GM21528 (cell line): Measurements from ENCODE around the gene LRRN2.

Experiments
- ATAC-seq: cut with Tn5 transposase; IDR thresholded peaks from one replicate; pipeline ENCODE4 v1.9.1; 2021; ENCODE audit warnings: mild to moderate bottlenecking, moderate library complexity; ENCODE audit not compliant: unreplicated experiment, low FRiP score

Gene LRRN2

DNA sequence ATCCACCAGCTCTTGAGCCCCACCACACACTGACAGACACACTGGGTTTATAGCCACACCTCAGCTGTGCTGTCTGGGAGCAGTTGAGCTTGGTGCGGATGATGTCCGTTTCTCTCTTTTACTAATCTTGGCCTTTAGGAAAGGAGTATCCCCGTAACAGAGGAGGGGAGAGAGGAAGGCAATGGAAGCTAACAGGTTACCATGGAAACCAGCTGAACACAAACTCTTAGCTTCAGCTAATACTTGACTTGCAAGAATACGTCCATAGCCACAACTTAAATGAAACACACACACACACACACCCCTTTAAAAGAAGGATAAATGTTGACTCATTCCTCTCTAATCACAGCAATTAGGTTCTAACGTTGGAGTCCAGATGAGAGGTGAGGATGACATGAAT is 28.0 kb upstream of the LRRN2 start:
- ATAC-seq, result no peak

DNA sequence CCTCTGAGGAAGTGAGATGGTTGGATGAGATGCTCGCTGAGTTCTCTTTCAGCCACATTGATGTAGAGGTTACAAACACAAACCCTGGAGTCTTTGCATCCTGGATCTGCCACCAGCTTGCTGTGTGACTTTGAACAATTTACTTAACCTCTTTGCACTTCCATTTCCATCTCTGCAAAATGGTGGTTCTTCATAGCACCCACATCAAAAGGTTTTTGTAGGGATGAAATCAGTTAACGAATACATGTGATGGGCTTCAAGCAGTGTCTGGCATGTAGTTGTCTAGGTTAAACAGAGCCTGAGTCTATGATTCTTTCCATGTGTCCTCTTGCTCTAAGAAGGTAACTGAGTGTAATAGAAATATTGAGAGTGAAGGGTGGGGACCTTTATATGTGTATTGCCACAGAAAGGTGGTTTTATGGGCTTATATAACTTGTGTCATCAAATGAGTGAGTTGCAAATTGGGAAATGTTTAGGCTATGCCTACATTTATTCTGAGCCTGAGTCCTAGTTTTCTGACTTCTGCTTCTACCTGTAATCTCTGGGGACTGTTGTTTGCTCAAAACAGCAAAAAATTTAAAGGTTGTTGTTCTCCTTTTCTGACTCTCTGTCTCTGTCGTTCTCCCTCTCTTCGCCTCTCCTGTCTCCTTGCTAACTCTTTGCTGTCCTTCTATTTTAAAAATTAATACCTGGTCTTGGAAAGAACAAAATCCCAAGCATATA is 27.3 kb upstream of the LRRN2 start:
- ATAC-seq, result no peak

DNA sequence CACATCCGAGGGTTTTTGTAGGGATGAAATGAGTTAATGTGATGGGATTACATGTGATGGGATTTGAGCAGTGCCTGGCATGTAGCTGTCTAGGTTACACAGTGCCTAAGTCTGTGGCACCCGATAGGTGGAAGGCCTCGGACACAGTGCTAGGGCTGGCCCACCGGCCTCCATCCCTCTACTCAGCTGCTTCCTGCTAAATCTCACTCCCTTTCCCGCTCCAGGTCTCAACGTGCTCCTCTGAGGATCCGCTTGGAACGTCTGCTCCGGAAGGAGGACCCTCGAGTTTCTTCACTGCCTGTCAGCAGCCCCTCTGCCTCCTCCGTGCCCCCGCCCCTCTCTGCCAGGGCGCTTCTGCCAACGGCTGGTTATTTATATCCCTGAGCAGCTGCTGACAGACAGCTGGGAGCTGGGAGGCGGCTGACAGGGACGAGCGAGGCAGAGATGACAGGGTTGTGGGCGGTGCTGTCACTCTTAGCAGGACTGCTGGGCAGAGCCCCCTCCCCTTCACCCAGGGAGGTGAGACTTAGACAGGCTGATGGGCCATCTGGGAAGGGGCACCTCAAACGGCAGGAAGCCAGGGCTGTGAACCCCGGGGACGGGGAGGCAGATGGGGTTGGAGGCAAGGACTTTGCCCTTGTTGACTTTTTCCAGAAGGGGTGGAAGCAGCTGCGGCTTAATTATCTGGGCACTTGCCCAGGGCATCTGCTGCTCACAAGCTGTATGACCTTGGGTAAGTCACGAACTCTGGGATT is 26.6 kb upstream of the LRRN2 start:
- no peak for ATAC-seq

DNA sequence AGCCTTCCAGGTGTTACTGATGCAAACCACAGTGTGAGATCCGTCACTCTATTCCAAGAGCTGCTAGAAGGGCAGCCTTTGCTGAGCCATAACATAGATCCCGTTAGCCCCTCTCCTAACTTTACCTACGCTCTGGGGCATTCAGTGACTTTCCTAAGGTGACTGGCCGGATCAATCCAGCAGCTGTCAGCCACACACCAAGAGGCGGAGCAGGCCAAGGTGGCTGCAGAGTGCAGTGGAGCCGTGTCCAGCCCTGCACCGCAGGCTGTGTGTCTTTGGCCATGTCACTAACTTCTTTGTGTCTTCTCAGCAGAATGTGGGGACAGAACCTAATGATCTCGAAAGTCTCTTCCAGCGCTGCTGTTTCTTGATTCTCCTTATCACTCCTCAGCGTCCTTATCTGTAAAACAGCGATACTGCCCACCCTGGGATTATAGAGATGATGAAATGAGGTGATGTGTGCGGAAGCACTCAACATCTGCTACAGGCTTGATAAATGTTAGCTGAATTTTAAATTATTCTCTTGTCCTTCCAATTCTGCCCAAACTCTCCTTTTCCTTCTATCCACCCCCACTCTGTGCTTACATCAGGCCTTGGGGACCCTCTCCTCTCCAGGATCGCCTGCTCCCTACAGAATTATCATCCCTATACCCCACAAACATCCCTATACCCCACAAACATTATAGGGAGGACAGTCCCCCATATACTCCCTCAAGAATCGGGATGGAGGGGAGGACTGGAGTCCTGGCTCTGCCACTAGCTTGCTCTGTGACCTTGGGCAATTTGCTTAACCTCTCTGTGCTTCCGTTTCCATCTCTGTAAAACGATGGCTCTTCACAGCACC is 25.8 kb upstream of the LRRN2 start:
- no peak for ATAC-seq

DNA sequence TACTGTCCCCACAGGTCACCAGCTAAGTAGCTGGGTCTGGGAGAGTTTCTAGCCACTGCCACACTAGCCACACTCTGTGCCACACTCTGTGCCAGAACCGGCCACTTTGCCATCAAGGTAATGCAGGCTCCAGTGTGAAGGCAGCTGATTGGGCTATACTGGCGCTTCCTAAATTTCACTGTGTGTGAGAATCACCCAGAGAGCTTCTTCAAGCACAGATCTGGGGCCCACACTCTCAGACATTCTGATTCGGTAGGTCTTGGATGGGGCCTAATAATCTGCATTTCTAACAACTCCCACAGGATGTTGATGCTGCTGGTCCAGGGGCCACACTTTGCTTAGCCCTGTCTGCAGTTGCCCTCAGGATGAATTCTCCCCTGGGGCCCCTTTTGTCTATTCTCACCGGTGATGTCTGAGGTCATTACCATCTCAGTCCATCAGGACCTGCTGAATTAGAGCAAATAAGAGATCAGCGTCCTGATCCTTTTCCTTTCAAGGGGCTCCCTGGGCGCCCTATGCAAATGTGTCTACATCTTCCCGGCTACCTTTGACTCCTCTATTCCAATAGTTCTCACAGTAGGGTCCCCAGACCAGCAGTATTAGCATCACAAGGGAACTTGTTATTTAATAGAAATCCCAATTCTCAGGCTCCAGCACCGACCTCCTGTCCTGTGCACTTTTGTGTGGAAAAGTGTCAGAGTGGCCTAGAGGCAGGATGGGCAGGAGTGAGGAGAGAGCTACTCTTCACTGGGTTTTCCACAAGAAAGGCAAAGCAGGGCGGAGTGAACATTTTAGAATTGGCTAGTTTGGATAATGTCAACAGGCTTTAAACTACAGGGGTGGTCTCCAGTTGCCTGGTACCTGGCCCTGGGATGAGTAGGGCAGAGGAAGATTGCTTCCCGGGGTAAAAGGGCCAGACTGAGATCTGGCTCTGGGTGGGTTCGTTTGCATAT is 24.7 kb upstream of the LRRN2 start:
- ATAC-seq, result no peak

DNA sequence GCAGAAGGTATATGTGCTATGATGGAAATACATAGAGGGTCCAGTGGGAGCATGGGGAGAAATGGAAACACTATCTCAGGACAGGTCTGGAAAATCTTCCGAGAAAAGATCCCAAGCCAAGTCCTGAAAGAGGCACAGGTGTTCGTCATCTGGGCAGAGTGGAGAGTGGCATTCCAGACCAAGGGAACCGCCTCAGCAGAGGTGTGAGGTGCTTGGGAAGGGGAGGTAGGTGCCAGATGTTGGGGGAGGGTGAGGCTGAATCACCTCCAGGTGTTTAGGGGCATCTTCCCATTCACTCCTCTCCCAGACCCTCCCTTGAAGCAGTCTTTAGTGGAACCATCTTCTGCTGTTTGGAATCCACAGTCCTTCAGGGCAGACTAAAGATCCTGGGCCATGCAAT is 23.5 kb upstream of the LRRN2 start:
- no peak for ATAC-seq

DNA sequence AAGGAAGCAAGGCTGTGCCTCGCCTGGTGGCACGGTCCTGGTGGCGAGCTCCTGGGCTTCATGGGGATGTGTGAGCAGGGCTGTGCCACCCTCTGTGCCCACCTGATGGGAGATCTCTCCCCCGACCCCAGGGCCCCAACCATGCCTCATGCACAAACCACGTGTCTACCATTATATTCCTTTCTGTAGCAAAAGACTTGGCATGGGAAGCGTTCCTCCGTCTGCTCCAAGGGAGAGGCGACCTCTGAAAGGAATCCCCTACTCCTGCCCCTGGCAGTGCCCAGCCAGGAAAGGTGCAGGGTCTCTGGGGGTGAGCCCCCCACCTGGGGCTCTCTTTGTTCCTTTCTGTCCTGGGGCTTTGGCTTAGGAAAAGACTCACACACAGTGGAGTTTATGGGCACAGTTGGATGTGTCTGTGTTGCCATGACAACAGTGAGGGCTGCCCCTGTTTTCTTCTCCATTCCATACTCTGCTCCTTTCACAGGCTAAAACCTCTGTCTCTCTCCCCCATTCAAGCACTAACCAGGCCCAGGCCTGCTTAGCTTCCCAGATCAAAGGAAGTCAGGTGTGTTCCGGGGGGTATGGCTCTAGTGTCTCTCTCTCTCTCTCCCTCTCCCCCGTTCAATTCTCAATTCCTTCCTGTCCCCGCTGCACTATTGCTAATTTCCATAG is 21.4 kb upstream of the LRRN2 start:
- no peak for ATAC-seq

DNA sequence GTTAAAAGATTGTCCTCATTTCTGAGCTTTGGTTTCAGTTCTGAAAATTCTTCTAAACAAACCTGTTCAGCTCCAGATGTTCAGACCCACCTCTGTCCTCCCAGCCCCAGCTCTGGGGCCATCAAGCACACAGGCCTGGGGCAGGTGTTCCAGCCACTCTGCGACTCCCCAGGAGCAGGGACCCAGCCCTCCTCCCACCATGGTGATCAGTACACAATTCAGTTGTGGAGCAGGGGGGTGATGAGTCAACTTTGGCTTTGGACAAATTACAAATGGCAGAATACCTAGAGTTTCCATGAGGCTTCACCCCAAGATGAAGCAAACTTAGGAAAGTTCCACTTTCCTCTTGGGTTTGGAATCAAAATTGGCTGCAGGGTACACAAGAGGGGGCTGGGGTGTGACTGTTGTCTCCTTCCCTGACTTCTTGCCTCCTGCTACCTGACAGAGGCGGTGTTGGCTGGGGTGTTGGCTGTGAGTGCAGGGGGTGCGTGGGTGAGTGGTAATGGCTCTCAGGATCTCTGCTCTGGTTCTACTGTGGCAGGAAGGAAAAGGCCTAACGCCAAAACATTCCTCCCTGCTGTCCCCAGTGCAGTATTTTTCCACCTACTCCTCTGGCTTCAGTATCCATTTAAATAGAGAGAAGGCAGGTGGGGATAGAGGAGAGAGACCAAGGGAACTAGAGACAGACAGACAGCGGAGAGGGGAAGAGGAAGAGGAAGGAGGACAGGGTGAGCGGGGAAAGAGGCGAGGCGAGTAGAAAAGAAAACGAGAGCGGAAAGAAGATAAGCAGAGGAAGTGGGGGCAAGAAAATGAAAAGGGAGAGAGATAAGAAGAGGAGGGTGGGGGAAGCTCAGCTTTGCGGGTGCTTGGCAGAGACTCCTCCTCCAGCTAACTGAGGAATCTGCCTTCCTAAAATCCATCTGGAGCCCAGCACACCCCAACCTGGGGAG is 20.6 kb upstream of the LRRN2 start:
- ATAC-seq, result no peak

DNA sequence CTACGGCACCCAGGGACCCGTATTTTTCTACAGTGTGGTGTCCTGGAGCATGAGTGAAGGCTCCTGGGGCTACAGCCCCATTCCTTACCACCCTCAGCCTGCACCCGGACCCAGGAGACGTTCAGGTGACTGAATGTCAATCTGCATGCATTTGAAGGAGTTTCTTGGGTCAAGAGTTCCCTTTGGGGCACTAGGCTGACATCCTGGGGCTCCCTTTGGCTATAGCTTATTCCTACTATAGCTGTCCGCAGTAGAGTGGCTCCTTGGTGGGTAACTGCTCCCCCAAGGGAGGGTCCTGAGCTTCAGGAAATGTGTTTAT is 19.9 kb upstream of the LRRN2 start:
- ATAC-seq, result no peak

DNA sequence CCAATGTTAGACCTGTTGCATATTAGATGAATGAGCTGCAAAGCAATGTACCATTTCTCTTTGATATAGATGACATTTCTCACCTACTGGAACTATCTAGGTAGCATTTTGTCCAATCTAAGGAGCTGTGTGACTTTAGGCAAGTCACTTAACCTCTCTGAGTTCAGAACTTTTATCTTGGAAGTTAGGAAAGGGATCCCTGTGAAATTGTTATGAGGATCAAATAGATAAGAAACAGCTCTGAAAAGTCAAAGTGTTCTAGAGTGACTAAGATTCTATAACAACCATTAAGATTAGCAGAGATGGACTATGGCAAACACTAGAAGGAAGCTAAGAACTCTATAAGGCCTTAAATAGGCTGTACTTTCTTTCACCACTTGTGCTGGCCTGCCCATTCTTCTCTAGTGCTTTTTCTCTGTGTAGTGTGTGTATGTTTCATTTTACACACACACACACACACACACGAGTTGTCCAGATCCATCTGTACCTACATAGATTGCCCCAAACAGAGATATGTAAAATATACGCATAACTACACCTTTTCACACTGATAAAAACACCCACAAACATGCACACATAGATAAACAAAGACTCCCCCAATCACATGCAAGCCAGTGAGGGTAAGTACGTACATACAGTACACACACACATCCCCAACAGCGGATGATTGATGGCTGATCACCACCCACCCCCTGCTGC is 19.4 kb upstream of the LRRN2 start:
- no peak for ATAC-seq

DNA sequence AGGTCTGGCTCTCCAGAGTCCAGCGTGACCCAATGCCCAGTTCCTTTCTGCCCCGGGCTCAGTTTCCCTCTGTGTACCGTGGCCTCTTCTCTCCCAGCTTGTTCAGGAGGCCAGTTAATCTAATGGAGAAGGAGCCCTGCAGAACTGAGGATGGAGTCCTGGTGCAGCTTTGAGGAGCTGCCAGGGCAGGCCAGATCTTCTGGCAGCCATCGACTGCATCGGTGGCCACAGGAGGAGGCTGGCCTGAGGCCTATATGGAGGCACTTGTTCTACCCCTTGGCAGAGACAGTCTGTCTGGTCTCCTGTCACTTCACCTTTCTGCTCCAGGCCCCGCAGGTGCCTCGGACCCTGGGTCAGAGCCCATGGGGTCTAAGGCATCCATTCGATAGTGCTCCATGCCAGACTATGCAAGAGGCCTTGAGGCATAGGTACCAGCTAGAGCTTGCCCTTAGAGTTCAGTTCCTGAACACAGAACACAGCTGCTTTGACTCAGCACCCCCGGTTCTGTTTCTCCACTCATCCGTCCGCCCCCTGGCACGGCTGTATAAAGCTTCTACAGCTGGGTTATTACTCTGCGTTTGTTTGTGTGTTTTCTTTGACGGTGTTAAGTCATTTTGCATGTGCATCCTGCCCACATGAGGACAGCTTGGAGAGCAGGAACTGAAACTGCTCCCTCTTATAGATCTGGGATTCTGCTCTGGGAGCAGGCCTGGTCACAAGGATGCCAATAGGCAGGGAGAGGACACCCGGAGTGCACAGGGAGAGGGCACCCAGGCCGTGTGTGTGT is 18.5 kb upstream of the LRRN2 start:
- no peak for ATAC-seq

DNA sequence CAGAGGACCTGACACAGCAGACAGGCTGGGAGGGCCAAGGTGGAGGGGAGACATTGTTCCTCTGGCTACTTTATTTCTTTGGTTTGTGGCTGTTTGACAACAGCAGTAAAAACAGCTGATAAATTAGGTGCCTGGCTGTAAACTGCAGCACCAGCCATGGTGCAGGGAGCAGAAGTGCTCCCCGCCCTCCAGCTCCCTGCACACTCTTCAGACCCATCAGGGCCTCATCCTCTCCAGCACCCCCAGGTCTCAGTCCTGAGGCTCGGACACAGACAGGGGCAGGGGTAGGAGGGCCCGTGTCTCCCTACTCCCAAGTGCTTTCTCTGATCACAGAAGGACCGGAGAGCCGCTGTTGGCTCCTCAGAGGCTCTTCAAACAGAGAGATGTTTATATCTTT is 17.7 kb upstream of the LRRN2 start:
- ATAC-seq, result no peak

DNA sequence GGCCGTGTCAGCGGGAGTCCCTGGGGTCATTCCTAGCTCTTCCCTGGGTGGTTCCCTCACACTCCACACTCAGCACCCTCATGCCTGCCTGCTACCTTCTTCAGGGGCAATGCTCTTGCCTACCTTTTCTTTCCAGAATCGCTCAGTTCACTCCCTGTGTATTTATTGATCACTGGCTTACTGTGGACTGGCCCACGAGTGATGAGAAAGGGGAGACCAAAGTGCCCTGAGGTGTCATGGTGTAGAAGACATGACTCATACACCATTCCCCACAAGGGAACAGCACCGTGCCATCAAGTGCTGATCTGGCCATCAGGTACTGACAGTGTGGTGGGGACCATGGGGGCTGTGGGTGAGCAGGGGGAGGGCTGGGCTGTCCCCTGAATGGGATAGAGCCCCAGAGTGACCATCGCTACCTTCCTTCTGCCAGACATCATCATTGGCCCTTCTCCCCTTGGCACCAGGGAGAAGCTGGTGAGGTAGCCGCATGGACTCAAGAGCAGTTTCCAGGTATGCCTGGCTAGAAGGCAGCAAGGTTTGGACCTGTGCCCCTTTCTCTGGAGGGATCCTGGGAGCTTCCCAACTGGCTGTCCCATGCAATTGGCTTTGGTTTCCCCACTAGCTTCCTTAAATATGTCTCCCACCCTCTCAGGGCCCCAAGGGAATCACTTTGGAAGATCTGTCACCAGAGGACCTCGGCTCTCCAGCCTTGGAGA is 17.2 kb upstream of the LRRN2 start:
- no peak for ATAC-seq

DNA sequence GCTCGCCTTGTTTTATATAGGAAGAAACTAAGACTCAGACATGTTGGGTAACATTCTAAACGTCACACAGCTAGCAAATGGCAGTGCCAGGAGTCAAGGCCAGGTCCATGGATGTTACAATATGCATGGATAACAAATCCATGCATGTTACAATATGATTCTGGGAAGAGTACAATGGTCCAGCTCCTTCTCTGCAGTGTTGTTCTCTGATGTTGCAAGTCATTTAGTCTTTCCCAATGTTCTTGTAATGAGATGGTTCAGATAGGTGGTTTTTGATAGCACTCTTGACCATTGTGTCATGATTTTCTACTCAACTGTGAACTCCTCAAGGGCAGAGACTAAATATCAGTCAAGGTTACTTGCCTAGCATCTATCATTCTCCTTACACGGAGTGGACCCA is 15.7 kb upstream of the LRRN2 start:
- ATAC-seq, result no peak

DNA sequence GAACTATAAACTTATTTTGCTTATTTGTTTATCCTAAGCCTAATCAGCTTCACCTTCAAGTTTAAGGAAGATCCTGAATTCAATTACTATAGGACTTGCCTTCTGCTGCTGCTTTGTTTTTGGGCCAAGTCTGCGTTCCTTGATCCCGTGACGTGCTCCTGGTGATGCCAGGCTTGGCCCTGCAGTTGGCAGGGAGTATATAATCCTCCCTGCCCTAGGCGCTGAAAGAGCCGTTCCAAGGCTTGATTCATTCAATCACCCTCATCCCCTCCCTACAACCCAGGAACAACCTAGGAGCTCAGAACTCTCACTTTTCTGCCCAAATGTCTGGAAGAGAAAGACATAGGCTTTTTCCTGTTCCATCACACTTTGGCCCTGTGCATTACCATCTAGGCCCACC is 12.4 kb upstream of the LRRN2 start:
- no peak for ATAC-seq

DNA sequence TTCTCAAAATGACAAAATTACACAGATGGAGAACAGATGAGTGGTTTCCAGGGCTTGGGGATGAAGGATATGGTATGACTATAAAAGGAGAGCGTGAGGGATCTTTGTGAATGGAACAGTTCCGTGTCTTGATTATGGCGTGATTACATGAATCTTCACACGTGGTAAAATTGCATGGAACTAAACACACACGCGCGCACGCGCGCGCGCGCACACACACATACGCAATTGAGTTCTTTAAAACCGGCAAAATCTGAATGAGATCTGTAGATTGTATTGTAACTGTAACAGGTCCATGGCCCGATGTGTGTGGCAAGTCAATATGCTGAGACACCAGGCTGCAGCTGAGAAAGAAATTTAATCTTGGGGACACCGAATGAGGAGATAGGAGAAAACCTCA is 11.1 kb upstream of the LRRN2 start:
- no peak for ATAC-seq

DNA sequence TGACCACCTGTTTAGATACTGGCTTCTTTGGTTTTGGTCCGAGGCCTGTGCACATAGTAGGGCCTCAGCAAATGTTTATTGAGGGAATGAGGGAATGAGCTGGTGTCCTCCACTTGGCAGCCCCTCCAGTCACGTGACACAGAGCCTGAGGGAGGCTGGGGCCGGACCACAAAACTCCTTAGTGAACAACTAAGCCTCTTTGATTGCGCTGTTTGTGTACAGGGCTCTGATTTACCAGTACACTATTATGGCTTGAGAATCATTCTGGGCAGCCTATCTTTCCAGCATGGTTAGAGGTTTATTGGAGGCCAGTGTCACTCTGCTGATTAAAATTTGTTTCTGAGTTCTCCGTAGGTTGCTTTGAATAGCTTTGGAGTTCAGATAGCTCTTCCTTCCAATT is 10.2 kb upstream of the LRRN2 start:
- ATAC-seq, result no peak
